HCEC 1CT (cell line): ENCODE measurements around the gene IL23R.

Experiments
- DNase-seq: peaks from one replicate; pipeline ENCODE4 v3.0.0-alpha.2; 2017

Gene IL23R

DNA sequence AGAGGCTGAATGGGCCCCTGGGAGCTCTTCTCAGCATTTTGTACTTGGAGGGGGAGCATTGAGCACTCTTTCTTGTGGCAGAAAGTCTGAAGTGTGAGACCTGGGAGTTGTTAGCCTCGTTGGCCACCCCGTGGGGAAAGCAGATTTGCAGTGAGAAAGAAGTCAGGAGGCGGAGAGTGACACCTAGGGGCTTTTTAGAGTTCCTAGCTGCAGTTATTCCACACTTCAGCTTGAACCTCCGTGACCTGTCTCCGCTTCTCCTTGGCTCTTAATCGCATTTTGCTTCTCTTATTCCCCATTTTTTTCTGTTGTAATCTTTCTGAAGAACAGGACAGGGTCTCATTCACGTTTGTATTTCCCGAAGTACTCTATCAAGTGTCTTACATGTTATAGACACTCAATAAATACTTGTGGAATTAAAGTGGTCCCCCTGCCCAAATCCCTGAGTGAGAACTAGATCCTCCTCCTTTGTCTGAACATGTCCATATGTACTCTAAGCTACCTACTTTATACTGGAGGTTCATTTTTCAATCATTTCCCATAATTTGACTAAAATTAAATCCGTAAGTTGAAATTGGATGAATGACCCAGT, 17.0 kb upstream of the IL23R start:
- peak; percentile 84 for DNase-seq

DNA sequence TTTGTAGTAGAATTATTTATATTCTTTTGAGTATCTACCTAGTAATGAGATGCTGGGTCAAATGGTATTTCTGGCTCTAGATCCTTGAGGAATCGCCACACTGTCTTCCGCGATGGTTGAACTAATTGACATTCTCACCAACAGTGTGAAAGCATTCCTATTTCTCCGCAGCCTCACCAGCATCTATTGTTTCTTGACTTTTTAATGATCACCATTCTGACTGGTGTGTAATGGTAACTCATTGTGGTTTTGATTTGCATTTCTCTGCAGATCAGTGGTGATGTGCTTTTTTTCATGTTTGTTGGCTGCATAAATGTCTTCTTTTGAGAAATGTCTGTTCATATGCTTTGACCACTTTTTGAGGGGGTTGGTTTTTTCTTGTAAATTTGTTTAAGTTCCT, 15.3 kb upstream of the IL23R start:
- no peak for DNase-seq

DNA sequence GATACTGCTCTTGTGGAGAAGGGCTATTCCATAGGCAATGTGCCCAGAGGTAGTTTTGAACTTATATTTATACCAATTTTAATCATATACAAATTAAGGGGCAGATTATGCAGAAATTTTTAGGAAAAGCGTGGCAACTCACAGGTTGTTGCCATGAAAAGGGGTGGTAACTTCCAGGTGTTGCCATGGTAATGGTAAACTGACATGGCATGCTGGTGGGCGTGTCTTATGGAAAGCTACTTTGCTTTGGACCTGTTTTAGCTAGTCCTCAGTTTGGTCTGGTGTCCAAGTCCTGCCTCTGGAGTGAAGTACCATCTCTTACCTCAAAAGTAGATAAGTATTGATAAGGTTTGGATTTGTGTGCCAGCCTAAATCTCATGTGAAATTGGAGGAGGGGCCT, 7.9 kb upstream of the IL23R start:
- no peak for DNase-seq

DNA sequence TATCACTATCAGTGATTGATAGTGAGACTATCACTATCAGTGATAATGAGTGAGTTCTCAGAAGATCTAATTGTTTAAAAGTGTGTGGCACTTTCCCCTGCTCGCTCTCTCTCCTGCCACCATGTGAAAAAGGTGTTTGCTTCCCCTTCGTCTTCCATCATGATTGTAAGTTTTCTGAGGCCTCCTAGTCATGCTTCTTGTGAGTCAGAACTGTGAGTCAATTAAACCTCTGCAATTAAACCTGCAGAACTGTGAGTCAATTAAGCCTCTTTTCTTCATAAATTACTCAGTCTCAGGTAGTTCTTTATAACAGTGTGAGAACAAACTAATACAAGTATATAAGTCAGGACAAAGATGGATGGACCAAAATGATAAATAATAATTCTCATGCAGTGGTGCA, 7.0 kb upstream of the IL23R start:
- DNase-seq = no peak

DNA sequence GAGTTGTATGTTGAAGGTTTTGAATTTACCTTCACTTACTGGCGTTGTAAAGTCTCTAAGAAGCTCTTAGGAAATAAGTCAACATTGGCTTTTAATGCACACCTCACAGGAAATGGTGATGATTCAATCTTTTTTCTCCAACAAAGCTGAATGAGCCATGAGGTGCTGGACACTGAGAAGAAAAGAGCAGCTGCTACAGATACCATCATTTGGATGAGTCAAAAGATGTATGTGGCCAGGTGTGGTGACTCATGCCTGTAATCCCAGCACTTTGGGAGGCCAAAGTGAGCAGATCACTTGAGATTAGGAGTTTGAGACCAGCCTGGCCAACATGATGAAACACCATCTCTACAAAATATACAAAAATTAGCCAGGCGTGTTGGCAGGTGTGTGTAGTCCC, 3.3 kb upstream of the IL23R start:
- DNase-seq = peak; percentile 42

DNA sequence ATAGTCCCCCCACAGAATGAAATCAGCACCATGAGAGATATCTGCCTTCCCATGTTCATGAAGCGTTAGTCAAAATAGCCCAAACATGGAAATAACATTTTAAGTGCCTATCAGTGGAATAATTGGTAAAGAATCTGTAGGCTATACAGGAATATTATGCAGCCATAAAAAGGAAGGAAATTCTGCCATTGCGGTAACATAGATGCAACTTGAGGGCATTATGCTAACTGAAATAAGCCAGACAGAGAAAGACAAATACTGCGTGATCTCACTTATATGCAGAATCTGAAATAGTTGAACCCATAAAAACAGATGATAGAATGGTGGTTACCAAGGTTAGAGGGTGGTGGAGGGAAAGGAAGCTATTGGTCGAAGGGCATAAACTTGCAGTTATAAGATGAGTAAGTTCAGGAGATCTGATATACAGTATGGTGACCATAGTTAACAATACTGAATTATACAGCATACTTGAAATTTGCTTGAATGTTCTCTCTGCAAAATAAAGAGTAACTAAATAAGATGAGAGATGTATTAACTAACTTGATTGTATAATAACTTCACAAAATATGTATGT, 699 bp upstream of the IL23R start:
- no peak for DNase-seq

DNA sequence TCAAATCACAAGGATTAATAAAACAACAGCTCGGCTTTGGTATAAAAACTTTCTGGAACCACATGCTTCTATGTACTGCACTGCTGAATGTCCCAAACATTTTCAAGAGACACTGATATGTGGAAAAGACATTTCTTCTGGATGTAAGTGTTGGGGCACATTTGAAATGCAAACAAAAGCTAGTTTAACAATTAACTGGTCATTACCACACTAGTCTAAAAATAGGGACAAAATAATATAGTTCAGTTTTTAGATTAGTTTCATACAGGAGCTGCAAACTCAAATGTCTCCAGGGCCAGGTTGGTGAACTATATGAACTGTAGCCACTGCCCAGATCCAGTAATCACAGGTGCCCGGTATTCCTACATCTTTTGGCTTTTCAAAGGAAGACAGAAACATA, 3.2 kb downstream of the IL23R start:
- DNase-seq = no peak

DNA sequence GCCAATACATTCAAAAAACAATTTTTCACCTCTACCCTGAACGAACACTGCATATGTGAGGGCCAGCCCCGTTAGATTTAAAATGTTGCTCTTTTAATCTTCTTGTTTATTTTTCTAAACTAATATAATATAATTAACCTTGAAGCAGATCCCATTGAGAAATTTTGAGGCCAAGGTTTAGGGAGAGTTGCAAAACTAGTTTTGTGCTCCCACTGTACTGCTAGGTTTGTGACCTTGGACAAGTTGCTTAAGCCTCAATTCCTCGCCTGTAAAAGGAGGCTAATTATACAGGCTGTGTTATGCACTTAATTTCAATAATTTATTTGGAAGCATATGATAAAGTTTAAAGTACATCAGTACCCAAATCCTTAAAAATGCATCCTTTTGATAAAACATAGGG, 3.7 kb downstream of the IL23R start:
- no peak for DNase-seq

DNA sequence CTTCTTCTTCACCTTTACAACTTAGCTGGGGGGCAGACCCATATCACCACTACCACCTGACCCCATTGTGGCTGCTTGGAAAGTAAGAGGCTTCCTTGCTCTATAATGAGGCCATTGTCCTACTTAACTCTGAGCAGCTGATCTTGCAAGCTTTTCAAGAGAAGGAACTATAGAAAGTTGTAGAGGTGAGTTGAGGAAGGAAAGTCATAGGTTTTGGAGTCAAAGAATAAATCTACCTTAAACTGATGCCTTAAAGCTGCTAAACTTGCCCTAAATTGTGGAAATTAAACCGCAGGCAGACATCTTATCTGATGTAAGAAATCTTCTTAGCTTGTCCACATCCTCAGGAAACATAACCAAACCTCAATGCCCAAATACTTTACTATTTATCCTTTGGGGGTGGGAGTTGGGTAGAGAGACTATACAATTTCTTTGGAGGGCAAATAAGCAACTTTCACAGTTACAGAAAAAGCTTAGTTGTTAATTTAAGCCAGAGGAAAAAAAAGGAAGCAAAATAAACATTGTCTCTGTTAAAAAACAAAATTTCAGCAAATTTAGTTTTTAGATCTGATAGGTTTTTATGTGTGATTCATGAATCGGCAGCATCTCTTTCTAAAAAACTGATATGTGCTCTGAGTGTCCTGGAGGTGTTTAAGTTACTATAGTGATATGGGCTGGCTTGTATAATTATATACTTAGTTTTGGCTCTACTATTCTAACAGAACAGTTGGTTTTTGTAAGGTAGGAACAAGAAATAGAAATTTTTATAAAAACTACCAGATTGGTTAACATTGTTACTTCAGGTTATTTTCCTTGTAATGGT, 4.7 kb downstream of the IL23R start:
- DNase-seq = no peak

DNA sequence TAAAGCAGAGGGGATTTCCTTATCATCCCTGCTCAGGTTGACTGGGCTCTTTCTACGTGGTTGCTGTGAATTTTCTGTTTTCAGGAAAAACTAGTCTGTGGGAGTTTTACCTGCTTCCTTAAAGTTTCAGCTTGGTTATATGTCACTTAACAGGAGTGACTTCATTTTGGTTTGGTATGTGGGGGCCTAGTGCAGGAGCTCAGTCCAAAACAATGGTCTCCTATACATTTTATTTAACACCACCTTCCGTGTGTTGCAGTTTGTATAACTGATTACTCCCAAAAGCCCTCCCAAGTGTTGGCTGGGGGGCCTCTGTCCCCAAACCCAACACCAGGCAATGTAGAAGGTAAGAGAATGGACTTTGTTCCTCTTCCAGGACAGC, 5.3 kb downstream of the IL23R start:
- DNase-seq = no peak

DNA sequence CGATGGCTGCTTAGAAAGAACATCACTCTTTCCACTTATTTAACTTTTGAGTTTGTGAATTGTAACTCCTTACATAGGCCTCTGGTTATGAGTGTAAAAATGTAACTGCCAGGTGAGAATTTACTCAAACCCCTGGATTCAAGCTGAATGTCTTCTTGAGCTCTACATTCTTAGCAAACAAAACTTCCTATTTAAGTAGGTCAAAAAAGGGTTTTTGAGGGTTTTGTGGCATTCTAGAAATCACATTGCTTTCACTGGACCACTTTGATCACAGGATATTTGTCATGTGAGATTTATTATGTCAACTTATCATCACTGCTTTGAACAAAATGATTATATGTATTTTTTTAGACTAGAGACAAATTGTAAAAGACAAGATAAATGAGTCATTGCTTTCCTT, 5.7 kb downstream of the IL23R start:
- no peak for DNase-seq

DNA sequence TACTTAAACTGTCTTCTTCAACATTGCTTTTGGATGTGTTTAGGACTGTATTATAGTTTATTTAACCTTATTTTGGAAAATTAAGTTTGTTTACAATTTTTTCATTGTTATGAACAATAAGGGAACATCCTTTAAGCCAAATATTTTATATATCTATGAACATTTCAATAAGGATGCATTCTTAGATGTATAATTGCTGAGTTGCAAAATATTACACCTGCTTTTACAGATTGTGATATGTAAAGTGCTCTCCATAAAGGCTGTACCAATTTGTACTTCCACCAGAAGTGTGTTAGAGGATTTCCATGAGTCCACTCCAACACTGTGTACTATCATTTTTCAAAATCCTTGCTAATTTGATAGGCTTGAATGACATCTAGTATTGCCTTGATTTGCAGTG, 7.7 kb downstream of the IL23R start:
- no peak for DNase-seq

DNA sequence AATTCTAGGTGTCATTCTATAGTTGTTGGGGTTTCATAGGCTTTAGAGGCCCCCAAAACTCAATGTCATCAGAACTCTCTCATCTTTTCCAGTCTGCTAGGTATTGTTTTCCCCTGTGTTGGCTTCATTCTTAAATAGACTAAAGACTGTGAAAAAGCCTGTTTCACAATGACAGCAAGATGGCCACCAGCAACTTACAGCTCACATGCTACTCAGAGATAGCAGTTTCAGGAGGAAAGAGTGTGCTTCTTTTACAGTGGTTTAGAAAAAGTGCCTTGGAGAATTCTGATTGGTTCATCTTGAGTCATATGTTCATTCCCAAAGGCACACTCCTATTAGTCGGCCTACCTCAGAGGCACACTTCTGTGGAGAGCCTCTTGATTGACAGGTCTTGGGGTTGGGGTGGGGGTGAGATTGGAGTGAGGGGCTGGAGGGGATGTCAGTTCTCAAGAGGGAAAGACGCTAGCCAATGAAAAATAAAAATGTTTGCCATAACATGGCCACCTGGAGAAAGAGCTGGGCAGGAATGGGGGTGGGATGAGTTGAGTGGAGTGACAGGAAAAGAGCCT, 8.5 kb downstream of the IL23R start:
- DNase-seq = no peak

DNA sequence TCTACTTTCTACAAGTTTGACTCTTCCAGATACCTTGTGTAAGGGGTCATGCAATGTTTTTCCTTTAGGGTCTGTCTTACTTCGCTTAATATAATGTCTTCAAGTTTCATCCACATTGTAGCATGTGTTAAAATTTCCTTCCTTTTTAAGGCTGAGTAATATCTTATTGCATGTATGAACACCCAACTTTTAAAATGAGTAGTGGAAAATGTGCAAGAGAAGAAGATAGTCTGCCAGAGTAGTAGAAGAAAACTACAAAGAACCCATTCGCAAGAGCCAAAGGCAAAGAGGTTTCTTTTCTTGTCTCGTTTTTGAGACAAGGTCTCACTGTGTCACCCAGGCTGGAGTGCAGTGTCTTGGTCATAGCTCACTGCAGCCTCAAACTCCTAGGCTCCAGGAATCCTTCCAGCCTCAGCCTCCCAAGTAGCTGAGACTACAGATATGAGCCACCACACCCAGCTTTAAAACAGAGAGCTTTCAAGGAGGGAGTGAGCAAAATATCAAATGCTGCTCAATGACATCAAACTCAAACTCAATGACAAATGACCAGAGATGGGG, 9.4 kb downstream of the IL23R start:
- no peak for DNase-seq

DNA sequence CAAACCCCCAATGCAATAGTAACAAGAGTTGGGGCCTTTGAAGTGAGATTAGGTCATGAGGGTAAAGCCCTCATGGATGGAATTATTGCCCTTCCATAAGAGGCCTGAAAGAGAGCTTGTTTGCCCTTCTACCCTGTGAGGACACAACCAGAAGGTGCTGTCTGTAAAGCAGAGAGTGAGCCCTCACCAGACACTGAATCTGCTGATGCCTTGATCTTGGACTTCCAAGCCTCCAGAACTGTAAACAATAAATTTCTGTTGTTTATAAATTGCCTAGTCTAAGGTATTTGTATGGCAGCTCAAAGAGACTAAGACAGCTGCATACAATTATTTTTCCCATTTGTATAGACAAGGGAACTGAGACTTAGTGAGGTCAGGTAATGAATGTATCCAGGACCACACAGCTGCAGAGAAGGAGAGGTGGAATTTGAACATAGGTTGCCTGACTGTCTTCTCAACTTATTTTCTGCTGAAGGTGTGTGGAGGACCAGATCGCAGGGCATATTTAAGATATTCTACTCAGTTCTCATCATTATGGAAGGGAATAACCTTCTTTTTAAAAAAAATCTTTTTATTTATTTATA, 18.7 kb downstream of the IL23R start:
- DNase-seq = no peak

DNA sequence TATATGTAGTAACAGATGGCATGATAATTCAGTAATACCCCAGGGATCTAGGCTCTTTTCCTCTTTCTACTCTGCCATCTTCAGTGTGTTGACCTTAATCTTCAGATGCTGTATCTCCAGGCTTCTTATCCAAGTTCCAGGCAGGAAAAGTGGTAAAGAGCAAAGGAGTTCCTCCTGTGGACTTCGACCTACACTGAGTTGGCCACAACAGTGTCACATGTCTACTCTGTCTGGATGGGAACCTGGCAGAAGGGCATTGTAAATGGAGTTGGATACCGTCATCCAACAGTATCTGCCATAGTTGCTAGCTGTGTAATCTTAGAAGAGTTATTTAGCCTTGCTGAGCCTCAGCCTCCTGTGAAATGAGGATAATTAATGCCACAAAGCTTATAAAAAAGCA, 21.9 kb downstream of the IL23R start:
- DNase-seq = no peak

DNA sequence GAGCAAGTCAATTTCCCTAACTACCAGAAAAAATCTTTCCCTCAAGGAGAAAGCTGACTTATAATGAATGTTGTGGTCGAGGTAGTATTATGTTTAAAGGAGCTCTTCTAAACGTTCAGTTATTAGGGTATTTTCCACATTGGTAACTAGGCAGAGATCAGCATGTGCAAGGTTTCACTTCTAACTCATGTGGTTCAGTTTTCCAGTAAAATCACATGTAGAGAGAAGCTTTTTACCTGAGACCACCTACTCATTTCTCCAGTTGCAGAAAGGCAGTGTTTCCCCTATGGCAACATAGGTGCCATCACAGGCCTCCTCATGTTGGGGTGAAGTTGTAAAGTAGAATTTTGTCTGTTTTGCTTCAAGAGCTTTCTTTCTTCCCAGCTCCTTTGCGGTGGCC, 23.7 kb downstream of the IL23R start:
- DNase-seq = no peak

DNA sequence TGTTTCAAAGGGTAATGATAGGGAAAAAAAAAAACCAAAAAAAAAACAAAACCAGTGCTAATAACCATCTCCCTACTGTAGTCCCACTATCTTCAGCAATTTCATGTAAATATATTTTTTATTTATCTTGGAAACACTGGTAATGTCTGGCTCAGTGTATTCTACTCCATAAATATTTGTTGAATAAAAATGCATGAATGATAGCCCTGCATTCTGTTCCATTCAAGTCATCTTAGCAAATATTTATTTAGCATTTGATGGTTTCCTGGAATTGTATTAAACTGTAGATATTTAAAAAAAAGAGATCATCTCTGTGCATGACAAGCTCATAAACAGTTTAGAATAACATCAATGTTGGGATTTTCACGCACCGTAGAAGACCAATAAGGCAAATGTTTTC, 24.2 kb downstream of the IL23R start:
- DNase-seq = no peak

DNA sequence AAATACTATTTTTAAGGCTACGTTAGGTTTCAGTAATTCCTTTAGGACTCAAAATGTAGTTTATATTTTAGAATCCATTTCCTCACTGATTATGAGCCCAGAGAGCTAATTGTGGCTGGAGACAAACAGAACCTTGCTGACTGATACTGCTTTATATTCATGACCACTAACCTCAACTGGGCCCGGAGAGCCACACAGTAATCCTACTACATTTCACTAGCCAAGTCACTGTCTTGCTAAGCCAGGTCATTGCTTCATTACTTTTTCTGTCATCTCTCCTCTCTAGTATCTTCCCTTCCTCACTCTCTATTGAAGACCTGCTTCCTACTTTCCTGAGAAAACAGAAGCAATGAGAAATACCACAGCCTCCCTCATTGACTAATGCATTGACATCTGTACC, 24.7 kb downstream of the IL23R start:
- no peak for DNase-seq

DNA sequence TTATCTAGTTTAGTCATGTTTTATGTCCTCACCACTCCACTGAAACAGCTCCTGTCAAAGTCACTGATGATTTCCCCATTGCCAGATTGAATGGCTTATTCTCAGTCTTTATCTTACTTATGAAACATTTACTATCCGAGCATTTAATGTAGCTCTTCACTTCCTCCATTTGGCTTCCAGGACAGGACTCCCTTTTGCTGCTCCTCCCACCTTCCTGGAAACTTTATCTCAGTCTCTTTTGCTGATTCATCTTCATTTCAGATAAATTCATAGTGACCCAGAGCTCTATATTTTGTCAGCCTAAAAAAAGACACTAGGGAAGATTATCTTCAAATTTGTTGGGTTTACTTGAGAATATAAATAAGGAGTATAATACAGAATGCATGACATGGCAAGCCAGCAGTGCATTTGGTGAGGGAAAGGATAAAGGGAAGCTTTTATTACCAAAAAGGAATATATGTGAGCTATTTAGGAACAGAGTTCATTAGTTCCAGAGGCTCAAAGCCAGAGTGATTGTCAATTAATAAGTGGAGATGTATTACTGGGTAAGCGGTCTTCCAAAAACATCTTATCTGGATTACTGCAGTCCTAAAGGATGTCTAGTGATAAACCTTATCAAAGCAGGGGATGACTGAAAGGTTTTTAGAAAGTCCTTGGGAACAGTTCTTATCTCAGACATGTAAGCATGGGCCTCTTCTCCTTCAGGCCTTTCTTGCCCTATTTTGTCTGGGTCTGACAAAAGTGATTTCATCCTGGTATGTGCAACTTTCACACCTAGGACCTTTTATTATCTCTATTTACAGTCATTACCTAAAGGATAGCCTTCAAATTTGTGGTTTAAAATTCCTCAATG, 25.6 kb downstream of the IL23R start:
- DNase-seq = no peak

DNA sequence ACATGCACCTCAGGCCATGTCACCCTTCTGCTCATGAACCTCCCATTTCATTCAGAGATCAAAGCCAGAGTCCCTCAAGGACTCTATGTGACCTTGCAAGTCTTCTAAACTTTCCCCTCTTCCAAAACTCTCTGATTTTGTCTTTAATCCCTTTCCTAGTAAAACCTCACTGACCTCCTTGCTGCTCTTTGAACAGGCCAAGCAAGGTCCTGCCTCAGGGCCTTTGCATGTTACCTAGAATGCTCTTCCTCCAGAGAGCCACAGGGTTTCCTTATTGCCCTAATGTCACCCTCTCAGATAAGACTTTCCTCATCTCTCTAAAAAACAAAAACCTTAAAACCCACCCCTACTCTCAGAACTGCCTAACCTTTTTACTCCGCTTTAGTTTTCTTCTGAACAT, 26.6 kb downstream of the IL23R start:
- no peak for DNase-seq

DNA sequence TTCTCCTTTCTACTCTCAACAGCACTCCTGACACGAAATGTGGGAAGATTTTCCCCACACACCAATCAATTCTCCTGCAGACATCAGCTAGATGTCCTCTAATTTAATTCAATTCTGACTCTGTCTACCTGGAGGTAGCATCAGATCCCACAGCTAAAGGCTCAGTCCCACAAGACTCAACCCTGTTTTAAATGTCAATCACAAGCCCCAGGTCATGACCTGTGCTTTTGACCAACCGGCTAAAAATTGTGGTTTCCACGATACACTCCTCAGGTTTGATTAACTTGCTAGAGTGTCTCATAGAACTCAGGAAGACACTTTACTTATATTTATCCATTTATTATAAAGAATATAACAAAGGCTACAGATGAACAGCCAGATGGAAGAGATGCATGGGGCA, 27.4 kb downstream of the IL23R start:
- no peak for DNase-seq
